HG03095 (cell line): ENCODE data around the gene CD58.
"Not testable (repeated sequence)": the region's sequence is repeated elsewhere in the genome, so short reads cannot be mapped to it uniquely, and the experiment has no call there.

Source experiments
- ATAC-seq: cut with Tn5 transposase; IDR thresholded peaks from one replicate; pipeline ENCODE4 v1.9.1; 2021; ENCODE audit warnings: moderate library complexity; ENCODE audit not compliant: unreplicated experiment

Gene CD58

GRCh38 chr1:116593401-116593800, 22.6 kb upstream of the CD58 start:
- not testable (repeated sequence) for ATAC-seq

- not testable (repeated sequence) for ATAC-seq
Observed at GRCh38 chr1:116591951-116592605, 21.3 kb upstream of the CD58 start.

- not testable (repeated sequence) for ATAC-seq
Observed at GRCh38 chr1:116591006-116591950, 20.5 kb upstream of the CD58 start.

- ATAC-seq: not testable (repeated sequence)
Observed at GRCh38 chr1:116590359-116591005, 19.7 kb upstream of the CD58 start.

GRCh38 chr1:116589101-116589735, 18.4 kb upstream of the CD58 start:
- ATAC-seq: not testable (repeated sequence)

- ATAC-seq: no peak
Observed at GRCh38 chr1:116587501-116588227, 16.8 kb upstream of the CD58 start.

- ATAC-seq: peak; percentile 60
Observed at GRCh38 chr1:116586741-116587143, 15.9 kb upstream of the CD58 start.

- ATAC-seq: no peak
Observed at GRCh38 chr1:116585886-116586285, 15.1 kb upstream of the CD58 start.

- no peak for ATAC-seq
Observed at GRCh38 chr1:116581323-116581885, 10.6 kb upstream of the CD58 start.

- no peak for ATAC-seq
Observed at GRCh38 chr1:116580446-116581322, 9.9 kb upstream of the CD58 start.

- no peak for ATAC-seq
Observed at GRCh38 chr1:116579259-116579875, 8.5 kb upstream of the CD58 start.

- no peak for ATAC-seq
Observed at GRCh38 chr1:116578581-116578980, 7.8 kb upstream of the CD58 start.

- no peak for ATAC-seq
Observed at GRCh38 chr1:116577759-116578314, 7.0 kb upstream of the CD58 start.

- ATAC-seq: no peak
Observed at GRCh38 chr1:116574581-116575291, 3.9 kb upstream of the CD58 start.

- no peak for ATAC-seq
Observed at GRCh38 chr1:116573431-116574095, 2.7 kb upstream of the CD58 start.

- ATAC-seq: no peak
Observed at GRCh38 chr1:116572771-116573430, 2.1 kb upstream of the CD58 start.

GRCh38 chr1:116572099-116572498, 1.3 kb upstream of the CD58 start:
- ATAC-seq: no peak
